ENCODE measurements around the gene ANKAR. TPM values are rescaled to one million over a fixed set of nuclear protein-coding genes. Genes with fewer than 3 reads are reported as not detected.
A peak's percentile ranks its signal among the peaks of the same experiment; 100 is the strongest.

ANKAR gene
- total RNA-seq (2012; rRNA removed), result 3.1 and 7.6 TPM in 2 replicates

DNA sequence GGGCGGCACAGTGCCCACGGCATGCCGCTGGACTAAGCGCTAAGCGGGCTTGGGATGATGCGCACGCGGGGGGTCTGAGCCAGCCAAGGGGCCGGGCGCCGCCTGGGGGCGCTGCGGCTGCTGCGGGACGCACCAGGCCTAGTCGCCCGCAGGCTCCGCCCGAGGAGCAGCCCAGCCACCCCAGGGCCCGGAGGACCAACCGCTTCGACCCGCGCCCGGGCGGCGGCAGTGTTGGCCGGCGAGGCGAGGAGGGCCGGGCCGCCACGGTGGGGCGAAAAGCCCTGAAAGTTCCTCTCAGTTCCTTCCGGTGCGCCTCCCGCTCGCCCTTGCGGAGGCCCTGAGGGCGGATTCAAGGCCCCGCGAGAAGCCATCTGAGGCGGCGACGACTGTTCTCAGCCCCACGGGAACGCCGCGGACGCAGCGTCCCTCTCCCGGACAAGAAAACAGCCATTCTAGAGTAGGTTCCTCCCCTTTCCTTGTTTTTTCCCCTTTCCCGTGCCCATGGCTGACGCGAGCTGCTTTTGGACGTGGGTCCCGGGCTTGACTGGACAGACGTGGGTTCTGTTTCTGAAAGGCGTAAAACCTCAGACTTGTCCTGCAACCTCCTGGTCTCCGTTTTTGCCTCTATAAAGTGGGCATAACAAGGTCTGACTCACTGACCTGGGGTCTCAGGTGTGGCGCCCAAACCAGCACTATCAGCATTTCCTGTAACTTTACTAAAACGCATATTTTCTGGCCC lies at the start of gene ANKAR:
Gene ANKAR, plus strand, starts transcription at position 297 of the 739 bp plus-strand sequence. CDS start 1,821 bp downstream, outside the sequence.
- peak within 1 kb of the TSS; percentile 91 for H3K9ac ChIP-seq (ENCODE audit: low read depth, low read length)
- peak within 1 kb of the TSS; percentile 77 for H3K4me3 ChIP-seq (ENCODE audit: low read length)
- peaks cover 13% of the 10 kb centered on the region for H3K4me1 ChIP-seq (ENCODE audit: control insufficient read depth, insufficient read depth, low read length)
- peaks cover 13% of the 10 kb centered on the region for H3K36me3 ChIP-seq (ENCODE audit: insufficient read depth, low read length)
- no peaks in the 10 kb centered on the region for H3K27me3 ChIP-seq (ENCODE audit: control insufficient read depth, insufficient read depth, low read length)
- no peaks in the 10 kb centered on the region for H3K9me3 ChIP-seq (replicated peaks; ENCODE audit: low read length)
- H3K4me2 ChIP-seq (ENCODE audit: low read length), result peak within 1 kb of the TSS; percentile 84

DNA sequence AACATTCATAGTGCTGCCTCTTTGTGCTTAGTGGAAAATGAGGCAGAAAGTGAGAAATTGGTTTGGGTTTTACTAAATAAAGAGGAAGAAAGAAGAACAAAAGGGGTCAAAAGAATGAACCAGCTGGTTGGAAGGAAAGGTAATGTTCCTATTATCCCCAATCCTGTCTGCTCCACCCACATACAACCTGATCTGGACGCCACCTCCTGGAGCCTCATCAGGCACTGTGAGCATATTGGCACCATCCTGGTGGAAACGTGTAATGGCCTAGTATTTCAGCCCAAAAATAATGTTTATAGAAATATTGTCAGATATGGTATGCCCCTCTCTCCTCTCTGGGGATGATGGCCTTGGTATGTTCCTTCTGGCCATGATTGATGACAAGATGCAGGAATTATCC lies 48.8 kb upstream of the ANKAR start:
- no peaks in the 10 kb centered on the region for H3K4me1 ChIP-seq (ENCODE audit: control insufficient read depth, insufficient read depth, low read length)
- no peak overlapping the region for H3K4me2 ChIP-seq (ENCODE audit: low read length)
- H3K9ac ChIP-seq (ENCODE audit: low read depth, low read length), result no peak overlapping the region
- no peaks in the 10 kb centered on the region for H3K9me3 ChIP-seq (replicated peaks; ENCODE audit: low read length)
- H3K4me3 ChIP-seq (ENCODE audit: low read length), result no peak overlapping the region
- no peaks in the 10 kb centered on the region for H3K27me3 ChIP-seq (ENCODE audit: control insufficient read depth, insufficient read depth, low read length)
- H3K36me3 ChIP-seq (ENCODE audit: insufficient read depth, low read length), result no peaks in the 10 kb centered on the region

GRCh38 chr2:189627789-189628188 lies 46.7 kb upstream of the ANKAR start:
- Histone ChIP-seq H3K9me3 (replicated peaks; ENCODE audit: low read length) (no peaks in the 10 kb centered on the region), H3K4me3 (ENCODE audit: low read length) (no peak overlapping the region), H3K9ac (ENCODE audit: low read depth, low read length) (no peak overlapping the region), H3K36me3 (ENCODE audit: insufficient read depth, low read length) (no peaks in the 10 kb centered on the region), H3K4me1 (ENCODE audit: control insufficient read depth, insufficient read depth, low read length) (no peaks in the 10 kb centered on the region), H3K4me2 (ENCODE audit: low read length) (no peak overlapping the region), H3K27me3 (ENCODE audit: control insufficient read depth, insufficient read depth, low read length) (no peaks in the 10 kb centered on the region)

DNA sequence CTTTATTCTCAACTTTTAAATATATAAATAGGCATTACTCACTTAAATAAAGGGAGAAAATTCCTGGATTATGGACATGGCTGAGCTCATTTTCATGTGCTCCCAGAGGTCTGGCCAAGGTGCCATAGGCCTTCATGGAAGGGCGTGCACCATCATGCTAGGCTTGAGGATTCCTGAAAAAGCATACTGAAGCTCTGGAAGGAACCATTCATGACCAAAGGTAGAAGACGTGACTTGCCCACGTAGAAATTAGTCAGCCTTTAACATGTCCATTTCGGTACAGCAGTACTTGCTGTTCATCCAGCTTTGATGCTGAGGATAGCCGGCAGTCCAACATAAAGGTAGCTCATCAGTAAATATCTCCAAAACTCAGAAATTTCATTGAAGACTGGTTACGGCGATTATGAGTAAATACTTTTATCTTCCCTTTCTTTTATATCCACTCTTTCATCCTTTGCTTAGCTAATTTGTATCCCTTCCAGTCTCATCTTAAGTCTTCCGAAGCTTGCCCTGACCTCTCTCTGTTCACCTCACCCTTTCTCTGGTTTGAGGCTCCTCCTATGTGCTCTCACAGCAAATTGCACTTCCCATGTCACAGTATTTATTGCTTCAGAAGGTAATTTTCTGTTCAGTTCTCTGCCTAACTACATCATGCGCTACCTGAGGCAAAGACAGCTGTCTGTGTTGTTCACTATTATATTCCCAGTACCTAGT lies 45.5 kb upstream of the ANKAR start:
- Histone ChIP-seq H3K4me1 (ENCODE audit: control insufficient read depth, insufficient read depth, low read length) (no peaks in the 10 kb centered on the region), H3K36me3 (ENCODE audit: insufficient read depth, low read length) (no peaks in the 10 kb centered on the region), H3K4me3 (ENCODE audit: low read length) (no peak overlapping the region), H3K9me3 (replicated peaks; ENCODE audit: low read length) (no peaks in the 10 kb centered on the region), H3K4me2 (ENCODE audit: low read length) (no peak overlapping the region), H3K27me3 (ENCODE audit: control insufficient read depth, insufficient read depth, low read length) (no peaks in the 10 kb centered on the region), H3K9ac (ENCODE audit: low read depth, low read length) (no peak overlapping the region)

GRCh38 chr2:189629531-189630453 lies 44.7 kb upstream of the ANKAR start:
- Histone ChIP-seq H3K9ac (ENCODE audit: low read depth, low read length) (no peak overlapping the region), H3K4me1 (ENCODE audit: control insufficient read depth, insufficient read depth, low read length) (peaks cover 6% of the 10 kb centered on the region), H3K9me3 (replicated peaks; ENCODE audit: low read length) (no peaks in the 10 kb centered on the region), H3K36me3 (ENCODE audit: insufficient read depth, low read length) (no peaks in the 10 kb centered on the region), H3K4me2 (ENCODE audit: low read length) (no peak overlapping the region), H3K4me3 (ENCODE audit: low read length) (no peak overlapping the region), H3K27me3 (ENCODE audit: control insufficient read depth, insufficient read depth, low read length) (no peaks in the 10 kb centered on the region)

DNA sequence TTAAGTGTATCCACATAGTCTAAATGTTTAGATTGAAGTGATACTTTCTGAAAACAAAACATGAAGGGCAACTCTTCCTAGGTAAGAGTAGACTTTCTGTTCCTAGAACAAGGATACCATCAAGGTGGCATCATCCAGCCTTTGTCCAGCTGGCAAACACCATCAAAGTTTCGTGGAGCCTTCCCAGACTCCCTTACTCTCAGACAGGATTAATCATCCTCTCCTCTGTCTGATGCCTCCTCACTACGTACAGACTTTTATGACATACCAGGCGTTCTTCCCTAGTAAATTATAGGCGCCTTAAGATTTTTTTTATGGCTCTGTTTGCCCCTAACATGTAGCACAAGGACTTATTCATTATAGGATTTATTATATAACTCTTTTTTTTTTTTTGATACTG lies 42.6 kb upstream of the ANKAR start:
- no peak overlapping the region for H3K4me2 ChIP-seq (ENCODE audit: low read length)

DNA sequence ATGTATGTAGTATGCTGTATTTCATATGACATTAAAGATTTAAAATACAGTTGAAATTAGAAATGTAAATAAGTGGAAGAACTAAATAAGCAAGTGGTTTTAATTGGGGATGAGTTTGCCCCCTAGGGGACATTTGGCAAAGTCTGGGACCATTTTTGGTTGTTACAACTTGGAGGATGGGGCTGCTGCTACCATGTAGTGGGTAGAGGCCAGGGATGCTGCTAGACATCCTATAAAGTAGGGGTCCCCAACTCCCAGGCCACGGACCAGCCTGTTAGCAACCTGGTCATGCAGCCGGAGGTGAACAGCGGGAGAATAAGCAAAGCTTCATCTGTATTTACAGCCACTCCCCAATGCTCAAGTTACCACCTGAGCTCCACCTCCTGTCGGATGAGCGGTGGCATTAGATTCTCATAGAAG lies 41.1 kb upstream of the ANKAR start:
- H3K4me1 ChIP-seq (ENCODE audit: control insufficient read depth, insufficient read depth, low read length), result peaks cover 6% of the 10 kb centered on the region
- H3K27me3 ChIP-seq (ENCODE audit: control insufficient read depth, insufficient read depth, low read length), result no peaks in the 10 kb centered on the region

More for the DNA sequence above, 42.6 kb upstream of the ANKAR start:
- Histone ChIP-seq H3K36me3 (ENCODE audit: insufficient read depth, low read length) (no peaks in the 10 kb centered on the region), H3K4me1 (ENCODE audit: control insufficient read depth, insufficient read depth, low read length) (peaks cover 6% of the 10 kb centered on the region), H3K27me3 (ENCODE audit: control insufficient read depth, insufficient read depth, low read length) (no peaks in the 10 kb centered on the region), H3K9me3 (replicated peaks; ENCODE audit: low read length) (no peaks in the 10 kb centered on the region), H3K9ac (ENCODE audit: low read depth, low read length) (no peak overlapping the region), H3K4me3 (ENCODE audit: low read length) (no peak overlapping the region)

GRCh38 chr2:189635353-189635752 lies 39.1 kb upstream of the ANKAR start:
- no peaks in the 10 kb centered on the region for H3K9me3 ChIP-seq (replicated peaks; ENCODE audit: low read length)
- H3K9ac ChIP-seq (ENCODE audit: low read depth, low read length), result no peak overlapping the region

More for the DNA sequence above, 41.1 kb upstream of the ANKAR start:
- Histone ChIP-seq H3K9ac (ENCODE audit: low read depth, low read length) (no peak overlapping the region), H3K36me3 (ENCODE audit: insufficient read depth, low read length) (no peaks in the 10 kb centered on the region), H3K4me2 (ENCODE audit: low read length) (no peak overlapping the region), H3K4me3 (ENCODE audit: low read length) (no peak overlapping the region), H3K9me3 (replicated peaks; ENCODE audit: low read length) (no peaks in the 10 kb centered on the region)

DNA sequence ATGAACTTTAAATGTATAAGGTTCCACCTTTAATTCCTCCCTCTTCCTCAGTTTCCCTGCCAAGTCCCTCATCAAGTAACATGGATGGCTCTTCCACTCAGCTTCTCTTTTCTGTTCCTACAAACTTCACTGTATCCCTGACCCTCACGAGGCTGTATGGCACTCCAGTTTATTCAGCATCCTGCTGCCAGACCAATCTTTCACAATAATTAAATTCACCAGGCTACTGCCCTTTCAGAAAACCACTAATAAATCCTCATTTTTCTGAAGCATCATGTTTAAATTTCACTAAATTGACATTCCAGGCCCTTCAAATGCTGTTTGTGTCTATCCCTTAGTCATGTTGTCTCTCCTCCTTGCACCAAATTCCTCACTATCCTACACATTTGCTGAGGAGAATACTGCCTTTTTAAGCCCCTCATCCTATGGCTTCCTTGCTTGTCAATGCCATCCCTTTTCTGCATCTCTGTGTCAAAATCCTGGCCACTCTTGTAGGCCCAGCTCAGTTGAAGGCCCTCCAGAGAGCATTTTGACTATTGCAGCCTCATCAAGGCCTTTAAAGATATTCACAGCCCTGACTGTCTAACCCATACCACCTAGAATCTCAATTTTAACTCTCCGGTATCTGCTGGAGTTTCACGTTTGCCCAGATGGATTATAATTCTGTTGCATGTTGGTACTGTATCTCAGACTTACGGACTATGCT lies 36.0 kb upstream of the ANKAR start:
- Histone ChIP-seq H3K36me3 (ENCODE audit: insufficient read depth, low read length) (no peaks in the 10 kb centered on the region), H3K9me3 (replicated peaks; ENCODE audit: low read length) (no peaks in the 10 kb centered on the region), H3K9ac (ENCODE audit: low read depth, low read length) (no peak overlapping the region), H3K4me2 (ENCODE audit: low read length) (no peak overlapping the region), H3K4me3 (ENCODE audit: low read length) (no peak overlapping the region), H3K4me1 (ENCODE audit: control insufficient read depth, insufficient read depth, low read length) (peaks cover 6% of the 10 kb centered on the region), H3K27me3 (ENCODE audit: control insufficient read depth, insufficient read depth, low read length) (no peaks in the 10 kb centered on the region)

More at GRCh38 chr2:189635353-189635752, 39.1 kb upstream of the ANKAR start:
- H3K4me1 ChIP-seq (ENCODE audit: control insufficient read depth, insufficient read depth, low read length), result peaks cover 6% of the 10 kb centered on the region
- H3K27me3 ChIP-seq (ENCODE audit: control insufficient read depth, insufficient read depth, low read length), result no peaks in the 10 kb centered on the region
- H3K36me3 ChIP-seq (ENCODE audit: insufficient read depth, low read length), result no peaks in the 10 kb centered on the region
- no peak overlapping the region for H3K4me3 ChIP-seq (ENCODE audit: low read length)
- no peak overlapping the region for H3K4me2 ChIP-seq (ENCODE audit: low read length)

- H3K4me1 ChIP-seq (ENCODE audit: control insufficient read depth, insufficient read depth, low read length), result peaks cover 6% of the 10 kb centered on the region
- H3K36me3 ChIP-seq (ENCODE audit: insufficient read depth, low read length), result no peaks in the 10 kb centered on the region
- H3K9me3 ChIP-seq (replicated peaks; ENCODE audit: low read length), result no peaks in the 10 kb centered on the region
- H3K4me3 ChIP-seq (ENCODE audit: low read length), result no peak overlapping the region
- no peak overlapping the region for H3K9ac ChIP-seq (ENCODE audit: low read depth, low read length)
- no peak overlapping the region for H3K4me2 ChIP-seq (ENCODE audit: low read length)
- H3K27me3 ChIP-seq (ENCODE audit: control insufficient read depth, insufficient read depth, low read length), result no peaks in the 10 kb centered on the region
Measured at GRCh38 chr2:189639007-189639609, 35.4 kb upstream of the ANKAR start.

Data from skeletal muscle satellite cell (primary cell).